OCI-LY1 (cell line): ENCODE measurements around the gene KIF1C.

Source experiments
- CTCF ChIP-seq: fragments of 200-600 bp; sonication (generic), shearing (Covaris generic); IDR thresholded peaks from 2 replicates; pipeline ENCODE4 v1.5.1; 2017; ENCODE audit warnings: mild to moderate bottlenecking, antibody characterized with exemption, low read length, moderate library complexity, mixed read lengths
- EZH2 ChIP-seq: fragments of 200-600 bp; sonication (generic), shearing (Covaris generic); IDR thresholded peaks from 2 replicates; pipeline ENCODE4 v1.8.0; 2017; ENCODE audit warnings: borderline replicate concordance, mixed run types, mild to moderate bottlenecking, antibody characterized with exemption, low read length, moderate library complexity, mixed read lengths

DNA sequence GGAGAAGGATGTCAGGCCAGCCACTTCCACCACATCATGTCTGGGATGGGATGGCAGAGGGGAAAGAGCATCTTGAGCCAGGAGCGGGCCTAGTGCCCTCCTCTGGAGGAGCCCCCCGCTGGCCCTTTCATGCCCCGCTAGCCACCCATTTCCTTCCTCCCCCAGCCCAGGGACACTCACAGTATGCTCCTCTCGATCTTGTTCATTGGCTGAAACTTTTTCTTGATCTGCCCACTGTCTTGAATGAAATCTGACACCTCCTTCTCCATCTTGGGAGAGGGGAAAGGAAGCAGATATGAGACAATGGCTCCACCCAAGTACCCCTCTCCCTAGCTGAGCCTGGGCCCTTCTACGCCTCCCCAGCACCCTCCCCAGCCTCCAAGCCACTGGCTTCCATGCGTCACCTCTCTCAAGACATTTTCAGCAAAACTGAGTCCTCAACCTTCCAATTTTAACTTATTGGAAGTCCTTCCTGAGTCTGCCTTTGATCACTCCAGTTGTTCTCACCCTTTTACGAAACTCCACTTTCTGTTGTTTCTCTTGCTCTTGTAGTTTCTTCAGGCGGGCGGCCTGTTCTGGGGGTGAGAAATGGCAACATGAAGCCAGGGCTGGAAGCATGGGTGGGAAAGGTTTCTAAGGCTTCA is 37.3 kb upstream of the KIF1C start:
- TF ChIP-seq CTCF, result no peak
- TF ChIP-seq EZH2, result no peak
